GM21576 (cell line): ENCODE measurements around the gene PDF.
A peak's percentile ranks its signal among the peaks of the same experiment; 100 is the strongest.

Source experiments
- ATAC-seq: cut with Tn5 transposase; IDR thresholded peaks from one replicate; pipeline ENCODE4 v1.9.1; 2021; ENCODE audit warnings: mild to moderate bottlenecking, moderate library complexity; ENCODE audit not compliant: unreplicated experiment

PDF gene

GRCh38 chr16:69339289-69340094 is 9.1 kb upstream of the PDF start, which contains the start of the genes COG8 and NIP7:
Gene COG8 (minus strand): TSS chr16:69339564. CDS start chr16:69339552, 12 bp downstream.
Gene NIP7 (plus strand): TSS chr16:69339772. CDS start chr16:69339830, 58 bp downstream.
- ATAC-seq, result peak; percentile 81

GRCh38 chr16:69338557-69339288 is 8.3 kb upstream of the PDF start:
- ATAC-seq, result no peak

- no peak for ATAC-seq
Measured at GRCh38 chr16:69334696-69335095, 4.3 kb upstream of the PDF start.

- peak; percentile 23 for ATAC-seq
Measured at GRCh38 chr16:69329369-69330285, 761 bp downstream of the PDF start.

DNA sequence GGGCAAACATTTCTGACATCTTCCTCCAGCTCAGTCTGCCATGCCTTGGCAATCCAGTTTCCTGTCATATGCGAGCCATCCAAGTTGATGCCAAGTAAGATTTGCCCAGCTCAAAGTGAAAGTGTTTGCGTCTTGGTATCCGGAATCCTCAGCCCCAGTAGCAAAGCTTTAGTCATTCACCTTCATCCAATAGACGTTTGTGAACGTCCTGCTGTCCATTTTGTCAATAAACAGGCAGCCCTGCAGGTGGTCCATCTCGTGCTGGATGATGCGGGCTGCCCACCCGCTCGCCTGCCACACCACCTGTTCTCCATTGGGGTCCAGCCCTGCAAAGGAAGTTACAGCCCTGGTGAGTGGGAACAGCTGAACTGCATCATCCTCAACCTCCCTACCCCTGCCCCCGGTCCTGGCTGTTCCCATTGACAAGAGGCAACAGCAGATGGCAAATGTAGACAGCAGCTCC is 1.5 kb downstream of the PDF start:
- ATAC-seq, result no peak

DNA sequence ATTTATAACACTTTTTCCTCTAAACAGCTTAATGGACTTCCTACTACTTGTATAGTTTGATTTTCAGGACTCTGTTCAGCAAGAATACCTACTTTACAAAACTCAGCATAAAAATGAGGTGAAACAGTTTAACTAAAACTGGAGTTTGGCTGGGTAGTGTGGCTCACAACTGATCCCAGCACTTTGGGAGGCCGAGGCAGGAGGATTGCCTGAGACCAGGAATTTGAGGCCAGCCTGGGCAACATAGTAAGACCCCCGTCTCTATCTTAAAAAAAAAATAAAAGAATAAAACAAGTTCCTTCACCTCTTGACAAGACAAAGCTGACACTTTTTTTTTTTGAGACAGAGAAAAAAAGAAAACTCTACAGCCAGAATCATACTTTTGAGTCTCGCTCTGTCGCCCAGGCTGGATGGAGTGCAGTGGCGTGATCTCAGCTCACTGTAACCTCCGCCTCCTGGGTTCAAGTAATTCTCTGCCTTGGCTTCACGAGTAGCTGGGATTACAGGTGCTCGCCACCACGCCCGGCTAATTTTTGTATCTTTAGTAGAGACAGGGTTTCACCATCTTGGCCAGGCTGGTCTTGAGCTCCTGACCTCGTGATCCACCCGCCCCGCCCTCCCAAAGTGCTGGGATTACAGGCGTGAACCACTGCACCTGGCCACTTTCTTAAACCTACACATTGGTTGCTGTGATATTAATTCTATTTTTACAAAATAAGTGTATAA is 2.6 kb downstream of the PDF start:
- ATAC-seq, result no peak

- ATAC-seq, result no peak
Measured at GRCh38 chr16:69326172-69326873, 4.1 kb downstream of the PDF start.

DNA sequence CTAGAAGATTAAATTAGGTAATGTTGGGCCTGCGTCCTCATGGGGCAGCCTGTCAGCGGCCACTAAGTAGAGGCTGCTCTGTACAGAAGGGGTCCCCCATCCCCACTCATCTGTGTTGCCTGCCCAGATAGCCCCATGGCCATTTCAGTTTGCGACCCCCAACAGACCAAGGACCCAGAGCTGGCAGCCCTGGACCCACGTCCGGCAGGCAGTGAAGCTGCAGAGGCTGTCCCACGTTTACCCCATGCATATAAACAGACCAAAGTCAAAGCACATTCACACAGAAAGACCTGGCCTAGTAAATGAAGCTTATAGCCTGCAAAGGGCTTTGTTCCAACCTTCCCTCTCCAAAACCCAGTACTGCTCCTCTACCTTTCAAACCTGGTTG is 4.6 kb downstream of the PDF start:
- no peak for ATAC-seq

- no peak for ATAC-seq
Measured at GRCh38 chr16:69324585-69325253, 5.7 kb downstream of the PDF start.

GRCh38 chr16:69324013-69324531 is 6.3 kb downstream of the PDF start:
- no peak for ATAC-seq

DNA sequence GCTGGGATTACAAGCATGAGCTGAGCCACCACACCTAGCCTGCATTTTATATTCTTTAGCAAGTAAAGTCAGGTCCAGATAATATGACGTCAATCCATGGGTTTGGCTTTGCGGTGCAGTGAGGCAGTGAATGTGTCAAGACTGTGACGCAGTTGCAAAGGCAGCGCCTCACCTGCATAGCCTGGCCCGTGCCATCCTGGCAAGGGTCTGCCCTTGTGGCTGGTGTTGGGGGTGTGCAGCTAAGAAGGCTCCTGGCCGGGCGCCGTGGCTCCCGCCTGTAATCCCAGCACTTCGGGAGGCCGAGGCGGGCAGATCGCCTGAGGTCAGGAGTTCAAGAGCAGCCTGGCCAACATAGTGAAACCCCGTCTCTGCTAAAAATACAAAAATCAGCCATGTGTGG is 7.0 kb downstream of the PDF start:
- no peak for ATAC-seq

GRCh38 chr16:69322343-69322742 is 8.0 kb downstream of the PDF start:
- no peak for ATAC-seq

DNA sequence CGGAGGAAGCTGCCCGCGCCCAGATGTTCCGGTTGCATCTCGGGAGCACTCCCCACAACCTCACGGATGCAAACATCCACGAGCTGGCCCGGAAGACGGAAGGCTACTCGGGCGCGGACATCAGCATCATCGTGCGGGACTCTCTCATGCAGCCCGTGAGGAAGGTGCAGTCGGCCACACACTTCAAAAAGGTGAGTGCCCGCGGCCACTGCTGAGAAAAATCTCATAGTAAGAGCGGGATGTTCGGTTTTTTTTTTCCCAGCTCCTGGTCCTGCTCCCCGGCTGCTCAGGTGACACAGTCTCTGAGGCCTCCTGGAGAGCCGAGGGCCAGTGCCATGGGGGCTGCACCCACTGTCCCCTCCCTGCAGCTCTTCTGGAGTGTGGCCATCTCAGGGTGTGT is 9.3 kb downstream of the PDF start:
- no peak for ATAC-seq

DNA sequence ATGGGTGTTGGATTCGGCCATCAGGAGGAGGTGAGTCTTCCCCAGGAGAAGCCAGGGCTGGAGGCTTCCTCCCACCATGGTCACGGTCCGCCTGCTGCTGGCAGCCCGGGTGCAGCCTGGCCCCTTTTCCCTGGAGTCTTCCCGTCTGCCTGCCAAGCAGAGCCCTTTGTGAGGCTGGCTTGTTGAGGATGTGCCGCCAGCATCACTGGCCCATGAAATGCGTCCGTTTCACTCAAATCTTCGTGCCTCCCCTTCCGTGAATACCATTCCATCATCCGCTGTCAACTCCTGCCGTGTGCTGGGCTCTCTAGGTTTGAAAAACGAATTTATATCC is 9.7 kb downstream of the PDF start:
- ATAC-seq, result no peak

DNA sequence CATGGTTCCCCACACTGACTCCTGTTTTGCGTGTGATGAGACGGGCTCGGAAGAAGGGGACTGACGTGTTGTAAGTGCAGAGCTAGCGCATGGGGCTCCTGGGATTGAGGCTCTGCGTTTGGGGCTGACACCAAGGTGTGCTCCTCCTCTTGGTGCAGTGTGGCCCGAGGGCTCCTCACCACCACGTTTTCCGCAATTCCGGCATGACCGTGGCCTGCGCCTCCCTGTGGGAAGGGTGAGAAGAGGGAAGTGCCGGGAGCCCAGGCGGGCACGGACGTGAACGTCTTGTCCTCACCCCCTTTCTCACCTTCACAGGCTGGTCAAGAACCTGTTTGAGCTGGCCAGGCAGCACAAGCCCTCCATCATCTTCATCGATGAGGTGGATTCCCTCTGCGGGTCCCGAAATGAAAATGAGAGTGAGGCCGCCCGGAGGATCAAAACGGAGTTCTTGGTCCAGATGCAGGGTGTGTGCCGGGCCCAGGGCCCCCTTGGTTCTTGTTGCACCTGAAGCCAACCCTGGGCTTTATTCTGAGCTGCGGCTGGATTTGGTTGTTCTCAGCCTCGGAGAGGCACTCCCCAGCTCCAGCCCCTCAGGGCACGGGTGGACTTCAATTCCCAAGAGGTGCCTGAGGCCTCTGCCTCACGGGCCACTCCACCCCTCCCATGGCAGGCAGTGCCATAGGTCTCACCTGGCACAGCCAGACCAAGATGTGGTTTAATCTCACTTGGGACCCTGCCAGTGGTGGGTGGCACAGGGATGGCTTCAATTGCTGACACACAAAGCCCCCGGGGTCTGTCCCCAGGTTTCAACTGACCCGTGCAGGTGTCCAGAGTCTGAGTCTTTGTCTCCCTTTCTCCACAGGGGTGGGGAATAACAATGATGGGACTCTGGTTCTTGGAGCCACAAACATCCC is 10.3 kb downstream of the PDF start:
- no peak for ATAC-seq

- ATAC-seq, result no peak
Measured at GRCh38 chr16:69319381-69319780, 11.0 kb downstream of the PDF start.

GRCh38 chr16:69318911-69319289 is 11.5 kb downstream of the PDF start:
- ATAC-seq, result no peak
